IPS DF 19.7 (cell line): ENCODE data around the gene GIGYF1.
A peak's percentile ranks its signal among the peaks of the same experiment; 100 is the strongest.
"Not testable (repeated sequence)": the region's sequence is repeated elsewhere in the genome, so short reads cannot be mapped to it uniquely, and the experiment has no call there.

Source experiments
- DNase-seq: peaks from one replicate; pipeline ENCODE4 v3.0.0-alpha.2; 2013; ENCODE audit warnings: low read depth, low spot score

Gene GIGYF1

DNA sequence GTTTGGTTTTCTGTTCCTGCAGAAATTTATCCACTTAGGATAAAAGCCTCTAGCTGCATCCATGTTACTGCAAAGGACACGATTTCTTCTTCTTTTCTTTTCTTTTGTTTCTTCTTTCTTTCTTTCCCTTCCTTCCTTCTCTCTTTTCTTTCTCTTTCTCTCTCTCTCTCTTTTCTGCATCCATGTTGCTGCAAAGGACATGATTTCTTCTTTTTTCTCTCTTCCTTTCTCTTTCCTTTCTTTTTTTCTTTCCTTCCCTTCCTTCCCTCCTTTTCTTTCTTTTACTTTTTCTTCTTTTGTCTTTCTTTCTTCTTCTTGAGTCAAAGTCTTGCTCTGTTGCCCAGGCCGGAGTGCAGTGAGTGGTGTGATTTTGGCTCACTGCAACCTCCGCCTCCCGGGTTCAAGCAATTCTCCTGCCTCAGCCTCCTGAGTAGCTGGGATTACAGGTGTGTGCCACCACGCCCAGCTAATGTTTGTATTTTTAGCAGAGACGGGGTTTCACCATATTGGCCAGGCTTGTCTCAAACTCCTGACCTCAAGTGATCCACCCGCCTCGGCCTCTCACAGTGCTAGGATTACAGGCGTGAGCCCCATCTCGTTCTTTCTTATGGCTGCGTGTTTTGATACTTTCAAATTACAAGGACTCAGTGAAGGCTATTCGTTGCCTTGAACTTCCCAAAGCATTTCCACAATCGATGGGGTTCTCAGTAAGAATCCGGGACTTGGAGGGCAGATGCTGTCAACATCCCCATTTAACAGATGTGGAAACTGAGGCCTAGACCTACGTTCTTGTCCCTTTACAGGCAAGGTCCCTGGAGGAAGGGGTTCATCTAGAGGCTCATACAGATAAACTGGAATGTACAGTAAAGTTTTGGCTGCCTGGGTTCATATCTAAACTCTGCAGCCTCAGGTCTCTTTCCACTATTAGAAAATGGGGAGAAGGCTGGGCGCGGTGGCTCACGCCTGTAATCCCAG is 22.4 kb downstream of the GIGYF1 start:
- no peak for DNase-seq

- no peak for DNase-seq
Measured at GRCh38 chr7:100670074-100670473, 24.0 kb downstream of the GIGYF1 start.

DNA sequence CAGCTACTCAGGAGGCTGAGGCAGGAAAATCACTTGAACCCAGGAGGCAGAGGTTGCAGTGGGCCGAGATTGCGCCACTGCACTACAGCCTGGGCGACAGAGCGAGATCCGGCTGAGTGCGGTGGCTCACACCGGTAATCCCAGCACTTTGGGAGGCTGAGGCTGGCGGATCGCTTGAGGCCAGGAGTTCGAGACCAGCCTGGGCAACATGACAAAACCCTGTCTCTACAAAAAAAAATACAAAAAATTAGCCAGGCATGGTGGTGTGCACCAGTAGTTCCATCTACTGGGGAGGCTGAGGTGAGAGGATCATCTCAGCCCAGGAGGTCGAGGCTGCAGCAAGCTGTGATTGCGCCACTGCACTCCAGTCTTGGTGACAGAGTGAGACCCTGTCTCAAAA is 24.9 kb downstream of the GIGYF1 start:
- DNase-seq = not testable (repeated sequence)

DNA sequence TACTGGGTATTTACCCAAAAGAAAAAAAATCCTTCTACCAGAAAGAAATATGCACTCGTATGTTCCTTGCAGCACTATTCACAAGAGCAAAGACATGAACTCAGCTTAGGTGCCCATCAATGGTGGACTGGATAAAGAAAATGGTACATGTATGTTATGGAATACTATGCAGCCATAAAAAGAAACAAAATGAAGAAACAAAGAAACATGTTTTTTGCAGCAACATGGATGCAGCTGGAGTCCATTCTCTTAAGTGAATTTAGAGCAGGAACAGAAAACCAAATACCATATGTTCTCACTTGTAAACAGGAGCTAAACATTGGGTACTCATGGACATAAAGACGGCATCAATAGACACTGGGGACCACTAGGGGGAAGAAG is 26.0 kb downstream of the GIGYF1 start:
- no peak for DNase-seq

DNA sequence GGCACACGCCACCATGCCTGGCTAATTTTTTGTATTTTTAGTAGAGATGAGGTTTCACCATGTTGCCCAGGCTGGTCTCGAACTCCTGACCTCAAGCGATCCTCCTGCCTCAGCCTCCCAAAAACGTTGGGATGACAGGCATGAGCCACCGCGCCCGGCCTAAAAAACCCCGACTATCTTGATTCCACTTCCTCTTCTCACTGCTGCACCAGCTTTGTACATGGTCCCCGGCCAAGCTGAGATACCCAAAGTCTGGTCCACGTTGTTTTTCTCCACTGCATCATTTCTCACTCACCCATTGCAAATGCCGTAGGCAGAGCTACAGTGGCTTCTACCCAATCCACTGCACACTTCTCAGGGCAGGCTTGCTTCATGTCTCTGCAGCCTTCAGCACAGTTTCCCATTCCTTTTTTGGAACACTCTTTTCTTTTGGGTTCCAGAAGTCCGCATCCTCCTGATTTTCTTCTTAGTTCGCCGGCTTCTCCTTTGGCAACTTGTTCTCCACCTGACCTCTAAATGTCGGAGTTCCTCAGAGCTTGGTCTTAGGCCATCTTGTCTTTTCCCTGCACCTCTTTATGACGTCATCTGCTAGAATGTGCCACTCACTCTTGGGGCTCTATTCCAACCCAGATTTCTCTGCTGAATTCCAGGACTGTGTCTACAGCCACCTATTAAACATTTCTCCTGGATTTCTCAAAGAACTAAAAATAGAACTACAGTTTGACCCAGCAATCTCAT is 26.6 kb downstream of the GIGYF1 start:
- DNase-seq = no peak

- no peak for DNase-seq
Measured at GRCh38 chr7:100665168-100665726, 28.8 kb downstream of the GIGYF1 start.

DNA sequence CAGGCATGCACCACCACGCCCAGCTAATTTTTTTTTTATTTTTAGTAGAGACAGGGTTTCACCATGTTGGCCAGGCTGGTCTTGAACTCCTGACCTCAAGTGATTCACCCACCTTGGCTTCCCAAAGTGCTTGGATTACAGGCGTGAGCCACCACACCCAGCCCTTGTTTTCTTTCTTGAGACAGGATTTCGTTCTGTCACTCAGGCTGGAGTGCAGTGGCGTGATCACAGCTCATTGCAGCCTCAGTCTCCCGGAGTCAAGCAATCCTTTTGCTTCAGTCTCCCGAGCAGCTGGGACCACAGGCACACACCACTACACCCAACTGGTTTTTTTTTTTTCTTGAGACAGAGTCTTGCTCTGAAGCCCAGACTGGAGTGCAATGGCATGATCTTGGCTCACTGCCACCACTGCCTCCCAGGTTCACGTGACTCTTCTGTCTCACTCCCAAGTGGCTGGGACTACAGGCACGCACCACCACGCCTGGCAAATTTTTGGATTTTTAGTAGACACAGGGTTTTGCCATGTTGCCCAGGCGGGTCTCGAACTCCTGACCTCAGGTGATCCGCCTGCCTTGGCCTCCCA is 31.8 kb downstream of the GIGYF1 start:
- not testable (repeated sequence) for DNase-seq

DNA sequence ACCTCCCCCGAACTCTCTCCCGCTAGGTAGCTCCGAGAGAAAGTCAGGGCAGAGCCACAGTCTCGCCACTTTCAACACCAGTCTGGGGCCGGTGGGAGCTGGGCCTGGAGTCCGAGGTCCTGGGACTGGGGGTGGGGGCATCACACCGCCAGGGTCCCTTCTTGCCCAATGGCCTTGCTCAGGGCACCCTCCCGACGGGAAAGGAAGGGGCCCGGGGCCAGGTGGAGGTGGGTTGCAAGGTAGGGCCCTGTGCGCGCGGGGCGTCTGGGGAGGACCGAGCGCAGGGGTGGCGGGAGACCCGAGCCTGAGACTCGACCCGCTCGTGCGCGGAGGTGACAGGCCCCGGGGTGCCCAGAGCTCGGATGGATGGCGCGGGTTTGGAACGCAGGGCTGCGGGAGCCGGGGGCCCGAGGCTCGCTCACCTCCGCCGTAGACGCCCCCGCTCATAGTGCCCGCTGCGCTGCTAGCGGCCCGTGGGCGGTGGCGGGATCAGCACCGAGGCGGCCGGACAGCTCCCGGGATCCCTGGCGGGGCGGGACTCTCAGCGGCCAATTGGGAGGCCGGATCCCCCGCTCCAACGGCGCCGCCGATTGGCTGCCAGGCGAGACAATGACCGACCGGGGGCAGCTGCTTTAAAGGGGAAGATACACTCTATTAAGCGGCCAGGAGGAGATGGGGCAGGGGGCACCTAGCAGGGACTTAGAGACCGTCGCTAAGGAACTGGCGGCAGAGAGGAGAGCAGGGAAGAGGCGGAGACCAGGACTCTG is 38.0 kb downstream of the GIGYF1 start, which contains the start of gene ACTL6B:
Gene ACTL6B, minus strand, starts transcription at position 541 of the 767 bp plus-strand sequence. Its CDS starts 94 bp downstream, at position 447.
- DNase-seq = peak; percentile 48

GRCh38 chr7:100654908-100655831 is 38.9 kb downstream of the GIGYF1 start:
- no peak for DNase-seq

DNA sequence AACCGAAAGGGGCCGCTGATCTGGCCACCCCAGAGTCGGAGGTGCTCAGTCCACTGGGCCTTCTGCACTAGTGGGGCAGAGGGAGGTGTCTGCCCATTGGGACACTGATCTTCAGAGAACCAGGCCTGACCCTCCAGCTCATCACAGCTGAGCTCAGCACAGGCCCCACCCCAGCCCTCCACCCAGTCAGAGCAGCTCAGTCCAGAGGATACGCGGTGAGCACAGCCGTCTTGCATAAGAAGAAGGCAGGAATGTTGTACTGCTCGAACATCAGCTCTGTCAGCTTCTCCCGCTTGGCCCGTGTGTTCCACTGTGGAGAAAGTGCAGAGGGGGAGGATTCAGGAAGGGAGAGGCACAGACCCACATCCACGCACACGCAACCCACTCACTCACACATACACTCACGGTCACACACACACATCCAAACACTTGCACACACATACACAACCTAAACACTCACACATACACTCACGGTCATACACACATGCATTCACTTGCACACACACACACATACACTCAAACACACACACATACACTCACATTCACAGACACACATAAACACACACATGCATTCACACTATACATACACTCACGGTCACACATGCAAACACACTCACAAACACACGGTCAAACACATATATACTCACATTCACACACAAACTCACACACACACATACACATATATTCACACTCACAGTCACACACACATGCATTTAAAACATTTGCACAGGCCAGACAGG is 44.1 kb downstream of the GIGYF1 start:
- no peak for DNase-seq

GRCh38 chr7:100642534-100642907 is 51.5 kb downstream of the GIGYF1 start:
- DNase-seq = no peak

- no peak for DNase-seq
Measured at GRCh38 chr7:100641860-100642533, 52.1 kb downstream of the GIGYF1 start.

- DNase-seq = no peak
Measured at GRCh38 chr7:100641463-100641859, 52.6 kb downstream of the GIGYF1 start, which contains the start of gene TFR2. TFR2 (minus strand) TSS chr7:100641552; CDS start chr7:100641509, 43 bp downstream.

- no peak for DNase-seq
Measured at GRCh38 chr7:100640517-100641440, 53.3 kb downstream of the GIGYF1 start.

- DNase-seq = no peak
Measured at GRCh38 chr7:100639995-100640516, 54.0 kb downstream of the GIGYF1 start.

- no peak for DNase-seq
Measured at GRCh38 chr7:100632951-100633717, 60.9 kb downstream of the GIGYF1 start.

GRCh38 chr7:100630066-100630465 is 64.0 kb downstream of the GIGYF1 start:
- DNase-seq = no peak
